ENCODE measurements around the gene LRRC49.

DNA sequence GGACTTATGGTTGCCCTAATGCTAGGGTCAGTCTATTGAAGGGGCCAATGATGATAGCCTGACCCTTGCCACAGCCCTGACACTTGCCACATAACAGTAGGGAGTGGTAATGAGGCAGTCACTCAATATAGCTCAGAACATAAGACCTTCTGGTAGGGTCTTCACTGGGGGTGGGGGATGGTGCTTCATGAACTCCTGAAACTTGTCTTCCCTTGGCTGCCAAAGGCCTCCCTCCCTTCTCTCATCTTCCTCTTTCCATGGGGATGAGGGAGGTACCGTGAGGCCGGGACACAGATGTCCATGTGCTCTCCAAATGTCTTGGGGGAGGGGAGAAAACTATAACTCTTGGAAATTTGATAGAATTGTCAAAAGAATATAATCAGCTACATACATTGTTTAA is 201.5 kb downstream of the LRRC49 start:
- TF ChIP-seq, protein P1, sequence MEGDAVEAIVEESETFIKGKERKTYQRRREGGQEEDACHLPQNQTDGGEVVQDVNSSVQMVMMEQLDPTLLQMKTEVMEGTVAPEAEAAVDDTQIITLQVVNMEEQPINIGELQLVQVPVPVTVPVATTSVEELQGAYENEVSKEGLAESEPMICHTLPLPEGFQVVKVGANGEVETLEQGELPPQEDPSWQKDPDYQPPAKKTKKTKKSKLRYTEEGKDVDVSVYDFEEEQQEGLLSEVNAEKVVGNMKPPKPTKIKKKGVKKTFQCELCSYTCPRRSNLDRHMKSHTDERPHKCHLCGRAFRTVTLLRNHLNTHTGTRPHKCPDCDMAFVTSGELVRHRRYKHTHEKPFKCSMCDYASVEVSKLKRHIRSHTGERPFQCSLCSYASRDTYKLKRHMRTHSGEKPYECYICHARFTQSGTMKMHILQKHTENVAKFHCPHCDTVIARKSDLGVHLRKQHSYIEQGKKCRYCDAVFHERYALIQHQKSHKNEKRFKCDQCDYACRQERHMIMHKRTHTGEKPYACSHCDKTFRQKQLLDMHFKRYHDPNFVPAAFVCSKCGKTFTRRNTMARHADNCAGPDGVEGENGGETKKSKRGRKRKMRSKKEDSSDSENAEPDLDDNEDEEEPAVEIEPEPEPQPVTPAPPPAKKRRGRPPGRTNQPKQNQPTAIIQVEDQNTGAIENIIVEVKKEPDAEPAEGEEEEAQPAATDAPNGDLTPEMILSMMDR (IDR thresholded peaks at IDR 0.05): no peak
- no peak for TF ChIP-seq POLR2A (IDR thresholded peaks at IDR 0.05; ENCODE audit: low read depth)

Measured in esophagus muscularis mucosa (tissue), 3 donors.